Glutamatergic neuron (in vitro differentiated cells): ENCODE measurements around the gene EBLN1. TPM values are rescaled to one million over a fixed set of nuclear protein-coding genes. Genes with fewer than 3 reads are reported as not detected.

Experiments
- DNase-seq: peaks from one replicate; pipeline ENCODE4 v3.0.0; 2022
- H3K27ac Mint-ChIP-seq: one replicate; pipeline ENCODE4 v1.8.0; 2020; ENCODE audit warnings: mild to moderate bottlenecking, mixed read lengths, inconsistent platforms; ENCODE audit not compliant: unreplicated experiment
- H3K27me3 Mint-ChIP-seq: one replicate; pipeline ENCODE4 v1.8.0; 2020; ENCODE audit warnings: mild to moderate bottlenecking, moderate library complexity, mixed read lengths, inconsistent platforms; ENCODE audit not compliant: unreplicated experiment
- H3K36me3 Mint-ChIP-seq: one replicate; pipeline ENCODE4 v1.8.0; 2020; ENCODE audit warnings: mild to moderate bottlenecking, mixed read lengths, inconsistent platforms; ENCODE audit not compliant: unreplicated experiment
- H3K4me1 Mint-ChIP-seq: one replicate; pipeline ENCODE4 v1.8.0; 2020; ENCODE audit warnings: mild to moderate bottlenecking, low read depth, mixed read lengths, inconsistent platforms; ENCODE audit not compliant: unreplicated experiment
- H3K4me3 Mint-ChIP-seq: one replicate; pipeline ENCODE4 v1.8.0; 2020; ENCODE audit warnings: mild to moderate bottlenecking, mixed read lengths, inconsistent platforms; ENCODE audit not compliant: unreplicated experiment
- H3K9me3 Mint-ChIP-seq: one replicate; pipeline ENCODE4 v1.8.0; 2020; ENCODE audit warnings: mild to moderate bottlenecking, moderate library complexity, mixed read lengths, inconsistent platforms; ENCODE audit not compliant: unreplicated experiment
- CTCF ChIP-seq: fragments of 200-600 bp; sonication (generic); IDR thresholded peaks from one replicate; pipeline ENCODE4 v1.5.0; 2021; ENCODE audit not compliant: partially characterized antibody, unreplicated experiment
- total RNA-seq: library from RNA; stranded (reverse); fragmentation: NEBNext Ultra II Directional; extraction: Animal tissue kit (Norgen Biotek cat#: 25700); gene quantifications from one replicate; pipeline ENCODE4 v1.2.1, GENCODE V29; 2021; ENCODE audit not compliant: unreplicated experiment

EBLN1 gene
- total RNA-seq, 1 donor from 2014 or later = not detected

DNA sequence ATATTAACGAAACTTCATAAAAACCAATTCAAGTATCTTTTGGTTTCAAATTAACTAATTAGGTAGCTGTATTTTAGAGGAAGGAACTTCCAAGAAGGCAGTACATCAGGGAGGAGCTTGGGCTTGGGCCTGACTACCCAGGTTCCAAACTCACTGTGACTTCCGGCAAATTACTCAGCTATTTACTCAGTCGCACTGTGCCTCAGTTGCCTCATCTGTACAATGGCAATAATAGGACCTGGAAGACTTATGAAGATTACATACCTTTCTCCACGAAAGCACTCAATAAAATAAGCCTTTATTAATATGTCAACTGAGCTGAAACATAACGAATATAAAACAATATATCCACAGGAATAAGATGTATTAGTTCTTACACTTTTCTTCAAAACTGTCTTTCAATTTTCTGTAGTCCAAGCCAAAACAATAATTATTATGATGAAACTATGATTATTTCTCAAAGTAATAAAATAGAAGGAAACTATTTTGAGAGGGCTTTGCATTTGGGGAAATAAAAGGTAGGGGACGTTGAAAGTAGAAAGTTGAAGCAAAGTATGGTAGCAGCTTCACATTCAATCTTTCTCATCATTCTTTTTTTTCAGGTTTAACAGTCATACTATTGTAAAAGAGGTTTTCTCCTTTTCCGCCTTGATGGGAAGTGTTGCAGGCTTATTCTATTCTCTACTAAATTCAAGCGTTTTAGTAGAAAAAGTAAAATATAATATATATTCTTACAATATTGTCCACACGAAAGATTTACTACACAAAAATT is 10.5 kb upstream of the EBLN1 start:
- Mint-ChIP-seq H3K4me1 (no peaks in the 10 kb centered on the region), H3K27ac (no peak overlapping the region), H3K27me3 (peaks cover 7% of the 10 kb centered on the region), H3K9me3 (peaks cover 11% of the 10 kb centered on the region), H3K36me3 (peaks cover 4% of the 10 kb centered on the region), H3K4me3 (peak overlapping the region; percentile 91)
- TF ChIP-seq CTCF = no peak
- no peak for DNase-seq

- no peak overlapping the region for H3K27ac Mint-ChIP-seq
- no peak overlapping the region for H3K4me3 Mint-ChIP-seq
- peaks cover 4% of the 10 kb centered on the region for H3K36me3 Mint-ChIP-seq
- no peaks in the 10 kb centered on the region for H3K4me1 Mint-ChIP-seq
- H3K9me3 Mint-ChIP-seq = peaks cover 11% of the 10 kb centered on the region
- no peak for TF ChIP-seq CTCF
- DNase-seq = no peak
- H3K27me3 Mint-ChIP-seq = peaks cover 8% of the 10 kb centered on the region
Measured at GRCh38 chr10:22226599-22226998, 8.8 kb upstream of the EBLN1 start.

DNA sequence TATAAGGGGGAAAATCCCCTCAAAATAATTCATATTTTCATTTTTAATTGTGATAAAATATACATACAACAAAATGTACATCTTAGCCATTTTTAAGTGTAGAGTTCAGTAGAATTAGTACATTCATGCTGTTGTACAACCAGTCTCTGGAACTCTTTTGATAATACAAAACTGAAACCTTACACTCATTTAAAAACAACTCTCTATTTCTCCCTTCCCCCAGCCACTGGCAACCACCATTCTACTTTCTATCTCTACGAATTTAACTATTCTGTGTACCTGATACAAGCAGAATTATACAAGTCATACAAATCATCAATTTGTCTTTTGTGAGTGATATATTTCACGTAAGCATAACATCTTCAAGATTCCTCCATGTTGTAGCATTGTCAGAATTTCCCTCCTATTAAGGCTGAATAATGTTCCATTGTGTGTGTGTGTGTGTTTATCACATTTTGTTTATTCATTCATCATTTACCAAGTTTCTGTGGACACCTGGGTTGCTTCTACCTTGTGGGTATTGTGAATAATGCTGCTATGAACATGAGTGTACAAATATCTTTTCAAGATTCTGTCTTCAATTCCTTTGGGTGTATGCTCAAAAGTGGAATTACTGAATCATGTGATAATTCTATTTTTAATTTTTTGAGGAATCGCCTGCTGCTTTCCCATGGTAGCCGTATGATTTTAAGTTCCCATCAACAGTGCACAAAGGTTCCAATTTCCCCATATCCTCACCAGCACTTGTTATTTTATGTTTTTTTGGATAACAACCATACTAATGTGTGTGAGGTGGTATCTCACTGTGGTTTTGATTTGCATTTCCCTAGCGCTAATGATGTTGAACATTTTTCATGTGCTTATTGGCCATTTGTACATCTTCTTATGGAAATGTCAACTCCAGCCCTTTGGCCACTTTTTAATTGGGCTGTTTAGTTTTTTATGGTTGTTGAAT is 4.7 kb upstream of the EBLN1 start:
- Mint-ChIP-seq H3K4me1 (no peaks in the 10 kb centered on the region), H3K9me3 (no peaks in the 10 kb centered on the region), H3K27me3 (peaks cover 1% of the 10 kb centered on the region), H3K27ac (no peak overlapping the region), H3K4me3 (no peak overlapping the region), H3K36me3 (no peaks in the 10 kb centered on the region)
- DNase-seq = no peak
- TF ChIP-seq CTCF = no peak

DNA sequence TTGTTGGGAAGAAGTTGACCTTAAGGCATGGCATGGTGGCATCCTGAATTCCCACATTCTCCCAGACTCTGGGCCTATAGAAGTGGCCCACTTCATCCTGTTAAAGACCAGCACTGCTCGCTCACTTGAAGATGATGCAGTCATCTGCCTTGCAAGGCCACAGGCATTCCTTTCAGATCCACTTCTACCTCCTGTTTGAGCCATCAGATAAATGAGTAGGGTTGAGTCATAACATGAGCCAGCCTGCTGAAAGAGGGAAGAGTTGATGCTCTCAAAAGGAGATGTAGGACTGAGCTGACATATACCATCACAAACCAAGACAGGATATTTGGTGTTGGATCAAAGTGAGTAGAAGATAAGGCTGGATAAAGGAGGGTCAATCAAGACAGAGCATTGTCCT is 1.5 kb upstream of the EBLN1 start:
- no peak overlapping the region for H3K4me3 Mint-ChIP-seq
- H3K36me3 Mint-ChIP-seq = no peaks in the 10 kb centered on the region
- DNase-seq = no peak
- H3K27me3 Mint-ChIP-seq = peaks cover 1% of the 10 kb centered on the region
- no peaks in the 10 kb centered on the region for H3K9me3 Mint-ChIP-seq
- no peaks in the 10 kb centered on the region for H3K4me1 Mint-ChIP-seq
- no peak for TF ChIP-seq CTCF
- H3K27ac Mint-ChIP-seq = no peak overlapping the region
